Measurements from ENCODE around the gene VSTM2L. TPM values are rescaled to one million over a fixed set of nuclear protein-coding genes. Genes with fewer than 3 reads are reported as not detected.

VSTM2L gene
- total RNA-seq, 2 donors from 2014 or later = 1.4 to 1.5 TPM

DNA sequence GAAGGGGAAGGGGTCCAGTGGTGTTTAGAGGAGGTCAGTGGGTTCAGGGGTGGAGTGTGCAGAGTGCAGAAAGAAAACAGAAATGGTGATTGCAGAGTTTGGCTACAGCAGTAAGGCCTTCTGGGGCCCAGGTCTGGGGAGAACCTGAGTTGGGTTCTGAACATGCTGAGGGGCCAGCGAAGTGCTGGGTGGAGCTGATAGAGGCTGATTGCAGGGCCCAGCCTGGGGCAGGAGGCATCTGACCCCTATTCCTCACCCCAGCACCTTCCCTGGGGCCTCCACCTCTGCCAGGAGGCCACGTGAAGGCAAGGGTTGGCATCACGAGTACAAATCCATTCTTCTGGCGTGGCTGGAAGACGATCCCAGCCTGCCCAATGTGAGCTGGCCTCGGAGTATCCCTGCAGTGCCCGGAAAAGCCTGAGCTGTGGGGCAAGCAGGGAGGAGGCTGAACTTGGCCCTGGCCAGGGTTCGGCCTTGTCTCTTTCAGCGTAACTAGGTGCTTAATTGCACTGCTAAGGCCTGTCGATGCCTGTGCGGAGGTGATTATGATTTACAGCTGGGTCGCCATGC, 35.3 kb downstream of the VSTM2L start:
- no peak overlapping the region for H3K27ac ChIP-seq
- H3K9ac ChIP-seq (ENCODE audit: low read depth in 2 of 2, low read length in 2 of 2) = no peak overlapping the region
- no peak overlapping the region for H3K4me3 ChIP-seq
- no peaks in the 10 kb centered on the region for H3K9me3 ChIP-seq
- no peak for DNase-seq
- H3K27me3 ChIP-seq = no peaks in the 10 kb centered on the region
- TF ChIP-seq CTCF (IDR thresholded peaks at IDR 0.05) = no peak
- H3K36me3 ChIP-seq = no peaks in the 10 kb centered on the region
- H3K4me1 ChIP-seq = no peaks in the 10 kb centered on the region
- intact Hi-C loops (cut with DNase I) = no loop called here

DNA sequence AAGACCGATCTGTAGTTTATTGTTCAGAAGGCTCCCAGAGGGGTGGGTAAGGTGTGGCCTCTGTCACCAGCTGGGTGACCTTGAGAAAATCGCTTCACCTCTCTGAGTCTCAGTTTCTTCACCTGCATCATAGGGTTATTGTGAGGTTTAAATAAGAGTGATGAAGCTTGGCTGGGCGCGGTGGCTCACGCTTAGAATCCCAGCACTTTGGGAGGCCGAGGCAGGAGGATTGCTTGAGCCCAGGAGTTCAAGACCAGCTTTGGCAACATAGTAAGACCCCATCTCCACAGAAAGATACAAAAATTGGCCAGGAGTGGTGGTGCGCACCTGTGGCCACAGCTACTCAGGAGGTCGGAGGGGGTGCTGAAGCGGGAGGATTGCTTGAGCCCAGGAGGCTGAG, 36.0 kb downstream of the VSTM2L start:
- Histone ChIP-seq H3K9me3 (no peaks in the 10 kb centered on the region), H3K27me3 (no peaks in the 10 kb centered on the region), H3K9ac (ENCODE audit: low read depth in 2 of 2, low read length in 2 of 2) (no peak overlapping the region), H3K27ac (no peak overlapping the region), H3K4me3 (no peak overlapping the region), H3K4me1 (no peaks in the 10 kb centered on the region), H3K36me3 (no peaks in the 10 kb centered on the region)
- DNase-seq = no peak
- TF ChIP-seq CTCF (IDR thresholded peaks at IDR 0.05) = no peak
- intact Hi-C loops (cut with DNase I) = no loop called here

DNA sequence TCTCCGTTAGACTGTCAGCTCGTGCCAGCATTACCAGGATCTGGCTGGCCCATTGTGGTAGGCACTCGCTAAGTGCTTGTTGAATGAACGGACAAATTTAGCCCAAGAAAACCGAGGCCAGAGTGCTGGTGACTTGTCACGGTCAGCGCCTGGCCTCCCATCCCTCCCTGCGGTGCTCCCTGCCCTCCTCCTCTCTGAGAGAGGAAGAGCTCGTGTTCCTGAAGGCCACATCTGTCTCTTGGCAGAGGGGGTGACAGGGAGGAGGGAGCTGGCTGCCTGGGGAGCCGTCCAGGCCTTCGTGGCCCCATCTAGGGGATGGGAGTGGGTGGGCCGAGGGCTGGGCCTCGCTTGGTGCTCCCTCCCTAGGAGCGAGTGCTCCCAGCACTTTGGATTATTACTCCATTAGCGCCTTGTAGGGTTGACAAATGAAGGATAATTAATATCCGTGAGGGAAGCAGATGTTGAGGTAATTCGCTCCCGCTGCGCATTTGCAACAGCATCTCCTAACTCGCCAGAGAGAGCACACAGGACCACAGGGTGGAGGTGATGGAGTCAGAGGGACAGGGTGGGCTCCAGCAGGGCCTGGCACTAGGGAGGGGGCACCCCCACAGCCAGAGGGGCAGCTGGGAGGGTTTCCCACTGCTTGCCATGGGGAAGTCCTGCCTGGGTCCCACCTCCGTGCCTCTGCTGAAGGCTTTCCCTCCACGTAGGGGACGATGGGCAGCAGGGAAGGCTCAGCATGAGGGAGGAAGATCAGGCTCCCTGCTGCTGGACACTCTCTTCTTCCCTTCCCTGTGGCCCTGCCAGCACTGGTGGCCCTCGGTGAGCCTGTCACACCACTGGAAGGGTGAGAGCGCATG, 37.0 kb downstream of the VSTM2L start:
- Histone ChIP-seq H3K27me3 (no peaks in the 10 kb centered on the region), H3K9me3 (no peaks in the 10 kb centered on the region), H3K4me3 (no peak overlapping the region), H3K27ac (no peak overlapping the region), H3K4me1 (no peaks in the 10 kb centered on the region), H3K36me3 (no peaks in the 10 kb centered on the region), H3K9ac (ENCODE audit: low read depth in 2 of 2, low read length in 2 of 2) (no peak overlapping the region)
- intact Hi-C loops (cut with DNase I) = no loop called here
- DNase-seq = no peak
- no peak for TF ChIP-seq CTCF (IDR thresholded peaks at IDR 0.05)

DNA sequence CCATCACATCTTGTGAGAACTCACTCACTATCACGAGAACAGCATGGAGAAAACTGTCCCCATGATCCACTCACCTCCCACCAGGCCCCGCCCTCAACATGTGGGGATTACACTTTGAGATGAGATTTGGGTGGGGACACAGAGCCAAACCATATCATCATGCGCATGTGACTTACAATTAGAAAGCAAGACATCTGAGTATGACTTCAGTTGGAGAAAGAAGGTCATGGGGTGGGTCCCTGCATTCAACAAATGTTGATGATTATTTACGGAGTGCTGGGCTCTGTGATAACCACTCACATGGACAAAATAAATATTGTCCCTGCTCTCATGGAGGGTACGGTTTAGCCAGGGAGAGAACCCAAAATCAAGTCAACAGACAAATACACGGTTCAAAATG, 37.9 kb downstream of the VSTM2L start:
- Histone ChIP-seq H3K9me3 (no peaks in the 10 kb centered on the region), H3K27ac (no peak overlapping the region), H3K4me1 (no peaks in the 10 kb centered on the region), H3K4me3 (no peak overlapping the region), H3K9ac (ENCODE audit: low read depth in 2 of 2, low read length in 2 of 2) (no peak overlapping the region), H3K27me3 (no peaks in the 10 kb centered on the region), H3K36me3 (no peaks in the 10 kb centered on the region)
- TF ChIP-seq CTCF (IDR thresholded peaks at IDR 0.05) = no peak
- no peak for DNase-seq
- intact Hi-C loops (cut with DNase I) = no loop called here

DNA sequence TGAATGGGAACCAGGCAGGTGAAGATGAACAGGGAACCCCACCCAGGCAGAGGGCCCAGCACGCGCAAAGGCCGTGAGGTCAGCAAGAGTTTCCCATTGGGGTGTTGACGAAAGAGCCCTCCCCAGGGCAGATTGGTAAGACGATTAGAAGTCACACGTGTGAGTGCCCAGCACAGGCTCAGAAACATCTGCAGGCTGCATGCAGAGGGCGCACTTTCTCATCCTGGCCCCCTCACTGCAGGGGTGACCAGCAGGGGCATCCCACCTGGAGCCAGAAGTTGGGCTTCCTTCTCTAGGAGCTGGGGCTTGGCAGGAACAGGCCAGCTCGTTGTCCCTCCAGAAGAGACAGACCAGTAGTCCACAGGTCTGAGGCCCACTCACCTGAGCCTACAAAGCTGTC, 38.4 kb downstream of the VSTM2L start:
- H3K27ac ChIP-seq = no peak overlapping the region
- no peaks in the 10 kb centered on the region for H3K9me3 ChIP-seq
- no peaks in the 10 kb centered on the region for H3K27me3 ChIP-seq
- intact Hi-C loops (cut with DNase I) = no loop called here
- H3K9ac ChIP-seq (ENCODE audit: low read depth in 2 of 2, low read length in 2 of 2) = no peak overlapping the region
- no peaks in the 10 kb centered on the region for H3K36me3 ChIP-seq
- no peaks in the 10 kb centered on the region for H3K4me1 ChIP-seq
- DNase-seq = no peak
- no peak for TF ChIP-seq CTCF (IDR thresholded peaks at IDR 0.05)
- no peak overlapping the region for H3K4me3 ChIP-seq

Measured in colonic mucosa (tissue), 4 donors.